Small intestine (tissue), 7 donors: ENCODE measurements around the gene C1QTNF9. TPM values are rescaled to one million over a fixed set of nuclear protein-coding genes. Genes with fewer than 3 reads are reported as not detected.

ENCODE experiments used
- DNase-seq, 2 donors: peaks; one replicate each; pipeline versions ENCODE4 v3.0.0 to v3.0.0-alpha.2; 2013
- FAIRE-seq: peaks from 2 replicates; lab custom pipeline; 2012; peaks lifted over from hg19 to GRCh38; lab: Jason Lieb, UNC
- H3K27ac ChIP-seq, 3 donors: one replicate each; pipeline ENCODE4 v1.5.1; 2013; ENCODE audit warnings: low read length in 2 of 3, mild to moderate bottlenecking in 2 of 3, control low read depth in 1 of 3, inconsistent platforms in 1 of 3, low read depth in 1 of 3, moderate library complexity in 1 of 3
- H3K27me3 ChIP-seq, 3 donors: one replicate each; pipeline ENCODE4 v1.6.1; 2013; ENCODE audit warnings: low read length in 3 of 3, inconsistent platforms in 1 of 3; ENCODE audit not compliant: control insufficient read depth in 3 of 3, insufficient read depth in 3 of 3
- H3K36me3 ChIP-seq, 3 donors: one replicate each; pipeline ENCODE4 v1.6.1; 2013; ENCODE audit warnings: low read length in 3 of 3, inconsistent platforms in 1 of 3, low read depth in 1 of 3, mild to moderate bottlenecking in 1 of 3, moderate library complexity in 1 of 3; ENCODE audit not compliant: control insufficient read depth in 3 of 3, insufficient read depth in 2 of 3
- H3K4me1 ChIP-seq, 3 donors: one replicate each; pipeline ENCODE4 v1.6.1; 2013; ENCODE audit warnings: low read length in 2 of 3, inconsistent platforms in 1 of 3, low read depth in 1 of 3, mild to moderate bottlenecking in 1 of 3, moderate library complexity in 1 of 3; ENCODE audit not compliant: control insufficient read depth in 3 of 3, insufficient read depth in 2 of 3
- H3K4me3 ChIP-seq, 3 donors: one replicate each; pipeline ENCODE4 v1.5.1; 2013; ENCODE audit warnings: low read length in 3 of 3, control low read depth in 1 of 3, inconsistent platforms in 1 of 3, low read depth in 1 of 3, mild to moderate bottlenecking in 1 of 3, moderate library complexity in 1 of 3
- H3K9me3 ChIP-seq, 2 donors: one replicate each; pipeline ENCODE4 v1.6.1; 2013; ENCODE audit warnings: low read depth in 1 of 2, low read length in 1 of 2; ENCODE audit not compliant: control insufficient read depth in 2 of 2, insufficient read depth in 1 of 2
- WGBS, 3 donors: extraction: QIAGEN DNeasy Blood & Tissue Kit; methylation state at CpG; one replicate each; pipeline ENCODE4 v1.1.7; 2013; 5-methylcytosine and 5-hydroxymethylcytosine counted together
- polyA plus RNA-seq, 4 donors: library from polyadenylated mRNA; stranded (reverse) in 3 of 4; unstranded in 1 of 4; fragments of 200-250 nt in 3 of 4; fragments of 120-200 nt in 1 of 4; gene quantifications; one replicate each; pipeline versions ENCODE4 v1.2.1 to v1.2.3, GENCODE V29; 2013
- donor health status: healthy with polysubstance abuse.
- donor health status: control.
- donor health status: control.
- donor health status: Bipolar disorder and iron deficiency.
- donor health status: healthy.

C1QTNF9 gene
- polyA plus RNA-seq, 4 donors, result 0.15 to 0.22 TPM; not detected in 2

DNA sequence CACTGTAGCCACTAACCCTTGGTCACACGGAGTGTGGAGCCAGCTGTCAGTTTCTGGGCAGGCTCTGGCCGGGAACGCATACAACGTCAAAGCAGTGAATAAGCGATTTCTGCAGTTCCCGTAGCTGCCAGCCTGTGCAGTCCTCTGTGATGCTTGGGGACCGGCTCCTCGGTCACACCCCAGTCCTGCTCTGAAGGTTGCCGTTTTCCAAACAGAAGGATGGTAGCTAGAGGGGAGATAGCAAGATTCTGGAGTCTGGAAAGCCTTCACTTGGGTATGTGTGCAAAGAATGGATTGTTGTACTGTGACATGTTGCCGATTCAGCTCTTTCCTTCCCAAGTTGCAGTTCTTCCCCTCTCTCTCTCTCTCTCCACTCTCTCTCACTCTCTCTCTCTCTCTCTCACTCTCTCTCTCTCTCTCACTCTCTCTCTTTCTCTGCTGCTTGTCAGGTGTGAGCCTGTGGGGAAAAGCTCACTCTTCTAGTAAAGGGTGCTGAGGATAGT, 38.7 kb upstream of the C1QTNF9 start:
- no peak for FAIRE-seq
- no peaks in the 10 kb centered on the region for H3K9me3 ChIP-seq
- WGBS, 3 donors, result 1 to 4% (median 1%) methylated on average over 10 of the region's 10 CpGs

DNA sequence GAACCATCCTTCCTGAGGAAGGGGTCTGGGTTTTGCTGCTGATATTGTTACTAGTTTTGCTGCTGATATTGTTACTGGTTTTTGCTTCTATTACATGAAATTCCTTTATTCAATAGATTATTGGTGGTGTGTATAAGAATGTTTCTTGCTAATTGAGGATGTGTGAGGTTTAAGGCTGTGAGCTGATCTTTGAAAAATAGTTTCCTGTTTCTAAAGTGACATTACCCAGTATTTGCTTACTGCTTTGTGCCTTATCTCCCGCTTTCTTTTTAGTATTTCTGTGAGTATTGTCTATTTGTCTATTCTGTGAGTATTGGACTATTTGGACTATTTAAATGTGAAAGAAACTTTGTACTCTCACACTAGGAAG, 38.2 kb upstream of the C1QTNF9 start:
- Histone ChIP-seq H3K4me1 (peaks cover 6 to 23% (median 18%) of the 10 kb centered on the region in 3 donors), H3K27ac (peak overlapping the region; percentile 88 to 97 (median 95)), H3K4me3 (no peak overlapping the region), H3K27me3 (no peaks in the 10 kb centered on the region), H3K36me3 (peaks cover 0 to 8% (median 0%) of the 10 kb centered on the region in 3 donors), H3K9me3 (no peaks in the 10 kb centered on the region)
- FAIRE-seq, result no peak
- DNase-seq, result no peak
- 0 to 10% (median 0%) methylated on average over 1 of the region's 1 CpG for WGBS, 3 donors

More for the DNA sequence above, 38.7 kb upstream of the C1QTNF9 start:
- H3K36me3 ChIP-seq, result peaks cover 0 to 8% (median 0%) of the 10 kb centered on the region in 3 donors
- H3K27me3 ChIP-seq, result no peaks in the 10 kb centered on the region
- DNase-seq, result peak; percentile 69 to 71
- peaks cover 6 to 23% (median 18%) of the 10 kb centered on the region in 3 donors for H3K4me1 ChIP-seq
- peak overlapping the region; percentile 76 to 91 (median 88) for H3K27ac ChIP-seq
- peak overlapping the region in 2 of 3 donors; percentile 19 to 28 for H3K4me3 ChIP-seq

DNA sequence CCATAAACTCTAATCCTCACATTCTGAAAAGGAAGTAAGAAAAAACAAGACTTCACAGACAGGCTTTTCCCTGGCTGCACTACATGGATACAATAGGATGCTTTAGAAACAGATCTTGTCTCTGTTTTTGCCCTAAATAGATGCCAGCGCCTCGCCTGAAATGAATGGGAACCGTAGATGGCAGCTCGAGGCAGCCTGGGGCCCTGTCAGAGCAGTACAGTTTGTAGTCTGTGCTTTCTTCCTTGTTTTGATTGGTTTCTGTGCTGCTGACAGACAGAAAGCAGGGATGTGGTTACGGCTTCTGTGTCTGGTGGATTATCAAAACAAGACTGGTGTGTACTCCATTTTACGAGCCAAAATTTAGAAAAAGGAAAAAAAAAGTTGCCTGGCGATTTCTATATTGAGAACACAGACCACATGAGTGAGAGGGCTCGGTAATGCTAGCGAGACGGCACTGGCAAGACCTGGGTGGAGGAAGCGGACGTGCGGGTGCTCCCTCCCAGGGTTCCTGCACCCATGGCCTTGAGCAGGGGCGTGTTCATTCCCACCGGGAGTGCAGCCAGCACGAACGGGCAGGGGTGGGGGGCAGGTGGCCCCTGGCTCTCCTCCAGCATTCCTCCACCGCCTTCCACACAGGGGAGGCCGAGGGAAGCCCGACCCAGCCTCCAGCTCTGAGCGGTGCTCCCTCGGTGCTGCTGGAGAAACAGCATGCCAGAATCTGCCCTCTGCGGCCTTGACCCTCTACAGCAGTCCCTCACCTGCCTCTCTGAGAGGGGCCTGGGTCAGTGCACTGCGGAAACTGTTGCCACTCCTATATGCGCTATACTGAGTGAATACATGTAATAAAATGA, 37.6 kb upstream of the C1QTNF9 start:
- Histone ChIP-seq H3K9me3 (no peaks in the 10 kb centered on the region), H3K27ac (peak overlapping the region; percentile 88 to 97 (median 95)), H3K4me3 (peak overlapping the region in 2 of 3 donors; percentile 36 to 47), H3K27me3 (no peaks in the 10 kb centered on the region), H3K4me1 (peaks cover 6 to 23% (median 18%) of the 10 kb centered on the region in 3 donors), H3K36me3 (peaks cover 0 to 8% (median 0%) of the 10 kb centered on the region in 3 donors)
- WGBS, 3 donors, result 1 to 11% (median 3%) methylated on average over 25 of the region's 25 CpGs
- FAIRE-seq (no peak), DNase-seq (peak; percentile 72 to 74)

DNA sequence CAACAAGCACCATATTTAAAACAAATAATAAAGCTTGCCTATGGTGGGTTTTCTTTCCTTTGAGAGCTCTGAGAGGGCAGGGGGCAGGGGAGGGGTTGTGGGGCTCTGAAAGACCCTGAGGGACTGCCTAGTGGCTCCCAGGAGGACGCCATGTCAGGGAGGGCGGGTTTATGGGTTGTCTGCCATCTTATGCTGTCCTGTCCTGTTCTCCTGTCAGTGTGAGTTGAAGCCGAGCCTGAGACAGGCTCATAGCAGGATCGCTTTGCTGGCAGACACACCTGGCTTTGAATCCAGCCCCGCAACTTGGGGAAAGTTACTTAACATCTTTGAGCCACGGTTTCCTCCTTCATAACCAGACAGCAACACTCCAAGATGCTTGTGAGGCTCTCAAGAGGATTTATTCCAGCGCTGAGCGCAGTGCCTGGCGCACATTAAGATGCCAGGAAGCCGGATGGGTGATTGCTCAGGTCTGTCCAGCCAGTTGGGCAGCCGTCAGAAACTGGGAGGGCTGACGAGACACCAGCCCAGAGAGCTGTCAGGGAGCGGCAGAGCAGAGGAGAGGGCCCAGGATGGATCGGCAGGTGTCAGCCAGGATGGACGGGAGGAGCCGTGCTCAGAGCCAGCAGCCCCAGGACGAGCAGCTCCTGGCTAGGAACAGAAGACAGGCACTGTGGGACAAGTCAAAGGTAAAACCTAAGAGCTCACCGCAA, 36.8 kb upstream of the C1QTNF9 start:
- WGBS, 3 donors, result 34 to 61% (median 45%) methylated on average over 18 of the region's 18 CpGs
- DNase-seq, result peak; percentile 19 to 33
- peak overlapping the region; percentile 88 to 97 (median 95) for H3K27ac ChIP-seq
- peaks cover 3 to 23% (median 18%) of the 10 kb centered on the region in 3 donors for H3K4me1 ChIP-seq
- peak overlapping the region in 2 of 3 donors; percentile 36 to 47 for H3K4me3 ChIP-seq
- no peaks in the 10 kb centered on the region for H3K27me3 ChIP-seq
- FAIRE-seq, result no peak
- H3K9me3 ChIP-seq, result no peaks in the 10 kb centered on the region
- H3K36me3 ChIP-seq, result peaks cover 0 to 8% (median 0%) of the 10 kb centered on the region in 3 donors

DNA sequence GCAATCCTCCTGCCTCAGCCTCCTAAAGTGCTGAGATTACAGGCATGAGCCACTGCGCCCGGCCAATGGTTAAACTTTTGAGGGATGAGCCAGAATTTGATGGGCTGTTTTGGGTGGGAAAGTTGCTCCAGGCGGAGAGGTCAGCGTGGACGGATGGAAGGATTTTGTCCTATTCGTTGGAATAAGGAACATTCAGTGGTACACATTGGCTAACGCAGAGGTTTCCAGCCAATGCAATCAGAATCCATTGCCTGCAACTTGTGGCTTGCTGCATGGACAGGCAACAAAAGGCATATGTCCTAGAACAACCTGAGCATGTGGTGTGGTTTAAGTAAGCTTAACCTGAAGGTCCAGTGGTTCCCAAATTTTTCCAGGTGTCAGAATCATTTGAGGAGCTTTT, 35.5 kb upstream of the C1QTNF9 start:
- Histone ChIP-seq H3K4me1 (peaks cover 3 to 23% (median 14%) of the 10 kb centered on the region in 3 donors), H3K27ac (peak overlapping the region in 1 of 3 donors; percentile 77), H3K27me3 (no peaks in the 10 kb centered on the region), H3K36me3 (peaks cover 0 to 8% (median 0%) of the 10 kb centered on the region in 3 donors), H3K4me3 (no peak overlapping the region), H3K9me3 (no peaks in the 10 kb centered on the region)
- no peak for FAIRE-seq
- 90 to 97% (median 93%) methylated on average over 7 of the region's 7 CpGs for WGBS, 3 donors
- no peak for DNase-seq

DNA sequence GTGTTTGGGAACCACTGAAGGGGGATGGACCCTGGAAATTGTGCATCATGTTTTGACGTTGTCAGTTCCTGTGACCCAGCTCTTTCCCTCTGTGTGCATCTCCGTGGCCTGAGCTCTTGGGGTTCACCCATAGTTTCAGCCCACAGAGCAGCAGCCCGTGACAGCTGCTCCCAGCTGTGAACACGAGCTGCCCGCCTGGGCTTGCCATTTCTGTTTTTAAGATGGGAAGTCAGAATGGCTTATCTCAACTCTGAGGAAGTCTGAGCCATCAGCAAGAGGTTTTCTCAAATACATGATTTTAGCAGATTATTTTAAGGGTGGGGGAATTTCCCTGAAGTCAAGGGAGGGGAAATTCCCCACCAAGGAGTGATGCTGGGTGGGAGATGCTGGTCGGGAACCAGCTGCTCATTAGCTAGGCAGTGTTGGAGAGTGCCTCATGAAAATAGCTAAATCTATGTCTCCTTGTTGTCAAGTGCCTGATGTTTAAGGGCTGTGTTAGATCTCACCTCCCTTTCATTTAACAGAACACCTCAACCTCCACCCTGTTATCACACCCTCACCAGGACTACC, 34.8 kb upstream of the C1QTNF9 start:
- Histone ChIP-seq H3K4me1 (peaks cover 3 to 23% (median 14%) of the 10 kb centered on the region in 3 donors), H3K27ac (peak overlapping the region in 2 of 3 donors; percentile 22 to 77), H3K9me3 (no peaks in the 10 kb centered on the region), H3K36me3 (peaks cover 0 to 8% (median 0%) of the 10 kb centered on the region in 3 donors), H3K4me3 (no peak overlapping the region), H3K27me3 (no peaks in the 10 kb centered on the region)
- FAIRE-seq (no peak), DNase-seq (peak in 1 of 2 donors; percentile 29)
- WGBS, 3 donors, result 43 to 85% (median 44%) methylated on average over 6 of the region's 6 CpGs

DNA sequence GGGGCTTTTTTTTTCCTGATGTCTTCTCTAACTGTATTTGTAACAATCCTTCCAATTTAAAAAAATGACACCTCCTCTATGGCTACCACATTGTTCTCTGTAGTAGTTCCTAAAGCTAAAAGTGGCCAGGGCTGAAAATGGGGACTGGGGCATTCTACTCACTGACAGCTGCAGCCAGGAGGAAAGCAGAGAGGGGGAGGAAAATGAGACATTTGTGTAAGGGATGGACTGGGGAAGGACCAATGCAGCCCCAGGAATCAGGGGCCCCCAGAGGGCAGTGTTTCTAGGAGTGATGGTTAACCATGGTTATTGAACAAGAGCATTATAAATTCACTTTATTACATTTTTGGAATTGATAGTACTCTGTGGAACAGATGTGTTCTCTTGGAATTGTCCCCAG, 34.3 kb upstream of the C1QTNF9 start:
- H3K27ac ChIP-seq, result peak overlapping the region in 2 of 3 donors; percentile 22 to 77
- DNase-seq (no peak), FAIRE-seq (no peak)
- H3K4me3 ChIP-seq, result no peak overlapping the region
- no peaks in the 10 kb centered on the region for H3K27me3 ChIP-seq
- H3K9me3 ChIP-seq, result no peaks in the 10 kb centered on the region
- H3K4me1 ChIP-seq, result peaks cover 3 to 23% (median 14%) of the 10 kb centered on the region in 3 donors
- peaks cover 0 to 11% (median 0%) of the 10 kb centered on the region in 3 donors for H3K36me3 ChIP-seq

DNA sequence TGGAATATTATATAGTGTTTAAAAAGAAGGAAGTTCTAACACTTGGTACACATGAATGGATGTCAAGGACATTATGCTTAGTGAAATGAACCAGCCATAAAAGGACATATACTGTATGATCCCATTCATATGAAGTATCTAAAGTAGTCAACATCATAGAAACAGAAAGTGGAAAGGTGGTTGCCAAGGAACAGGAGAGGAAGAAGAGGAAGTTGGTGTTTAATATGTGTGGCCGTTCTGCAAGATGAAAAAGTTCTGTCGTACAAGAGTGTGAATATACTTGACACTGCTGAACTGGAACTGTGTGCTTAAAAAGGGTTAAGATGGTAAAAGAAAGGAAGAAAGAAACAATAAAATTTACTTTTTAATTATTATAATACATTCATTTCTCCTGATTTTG, 33.1 kb upstream of the C1QTNF9 start:
- WGBS, 3 donors, result 58 to 75% (median 74%) methylated on average over 2 of the region's 2 CpGs
- peaks cover 3 to 12% (median 11%) of the 10 kb centered on the region in 3 donors for H3K4me1 ChIP-seq
- no peaks in the 10 kb centered on the region for H3K27me3 ChIP-seq
- H3K36me3 ChIP-seq, result peaks cover 0 to 20% (median 0%) of the 10 kb centered on the region in 3 donors
- H3K4me3 ChIP-seq, result no peak overlapping the region
- no peak overlapping the region for H3K27ac ChIP-seq
- no peak for DNase-seq
- H3K9me3 ChIP-seq, result no peaks in the 10 kb centered on the region
- FAIRE-seq, result no peak
